H9 (cell line): ENCODE measurements around the gene KRT6B. TPM values are rescaled to one million over a fixed set of nuclear protein-coding genes. Genes with fewer than 3 reads are reported as not detected.

Experiments used
- DNase-seq: peaks from one replicate; pipeline ENCODE4 v3.0.0-alpha.2; 2017
- H2AFZ ChIP-seq: one replicate; pipeline ENCODE4 v1.6.1; 2013; ENCODE audit warnings: mild to moderate bottlenecking, low read length, control low read depth, moderate library complexity
- H2AK5ac ChIP-seq: 2 replicates; pipeline ENCODE4 v1.6.1; 2013; ENCODE audit warnings: low read length, control low read depth, mixed read lengths; ENCODE audit not compliant: insufficient read length
- H2BK120ac ChIP-seq: one replicate; pipeline ENCODE4 v1.6.1; 2013; ENCODE audit warnings: low read depth, mild to moderate bottlenecking, low read length, control low read depth, inconsistent platforms; ENCODE audit not compliant: poor library complexity, severe bottlenecking
- H2BK12ac ChIP-seq: 2 replicates; pipeline ENCODE4 v1.6.1; 2013; ENCODE audit warnings: low read length, control low read depth, mixed read lengths, low read depth; ENCODE audit not compliant: insufficient read length
- H2BK15ac ChIP-seq: 2 replicates; pipeline ENCODE4 v1.6.1; 2013; ENCODE audit warnings: low read depth, low read length, control low read depth
- H2BK20ac ChIP-seq: one replicate; pipeline ENCODE4 v1.6.1; 2013; ENCODE audit warnings: low read depth, mild to moderate bottlenecking, low read length, control low read depth, inconsistent platforms; ENCODE audit not compliant: poor library complexity, severe bottlenecking
- H2BK5ac ChIP-seq: 2 replicates; pipeline ENCODE4 v1.6.1; 2013; ENCODE audit warnings: low read length, control low read depth, mixed read lengths; ENCODE audit not compliant: insufficient read length
- H3K14ac ChIP-seq: 2 replicates; pipeline ENCODE4 v1.6.1; 2013; ENCODE audit warnings: low read length, control low read depth; ENCODE audit not compliant: insufficient read depth
- H3K18ac ChIP-seq: 2 replicates; pipeline ENCODE4 v1.6.1; 2013; ENCODE audit warnings: low read depth, mild to moderate bottlenecking, mixed read lengths, low read length, control low read depth; ENCODE audit not compliant: insufficient read length
- H3K23ac ChIP-seq: 2 replicates; pipeline ENCODE4 v1.6.1; 2013; ENCODE audit warnings: low read length, control low read depth, mixed read lengths, low read depth; ENCODE audit not compliant: insufficient read length
- H3K23me2 ChIP-seq: 2 replicates; pipeline ENCODE4 v1.6.1; 2013; ENCODE audit warnings: low read depth, mild to moderate bottlenecking, mixed read lengths, low read length, control low read depth; ENCODE audit not compliant: insufficient read length, poor library complexity, severe bottlenecking
- H3K27ac ChIP-seq: 2 replicates; pipeline ENCODE4 v1.5.1; 2013; ENCODE audit warnings: low read length, control low read depth, mixed read lengths, low read depth; ENCODE audit not compliant: insufficient read length
- H3K27me3 ChIP-seq: 2 replicates; pipeline ENCODE4 v1.6.1; 2013; ENCODE audit warnings: low read length, control low read depth, inconsistent platforms; ENCODE audit not compliant: insufficient read depth
- H3K4ac ChIP-seq: 2 replicates; pipeline ENCODE4 v1.6.1; 2013; ENCODE audit warnings: low read depth, mild to moderate bottlenecking, control low read depth, inconsistent platforms, low read length, moderate library complexity
- H3K4me1 ChIP-seq: 2 replicates; pipeline ENCODE4 v1.6.1; 2013; ENCODE audit warnings: low read length, control low read depth, inconsistent platforms; ENCODE audit not compliant: insufficient read depth
- H3K4me2 ChIP-seq: 2 replicates; pipeline ENCODE4 v1.6.1; 2013; ENCODE audit warnings: low read length, control low read depth, mixed read lengths; ENCODE audit not compliant: insufficient read length, insufficient read depth
- H3K56ac ChIP-seq: 2 replicates; pipeline ENCODE4 v1.6.1; 2013; ENCODE audit warnings: low read depth, mild to moderate bottlenecking, mixed read lengths, low read length, control low read depth; ENCODE audit not compliant: insufficient read length
- H3K79me1 ChIP-seq: 2 replicates; pipeline ENCODE4 v1.6.1; 2013; ENCODE audit warnings: low read depth, mild to moderate bottlenecking, moderate library complexity, low read length, control low read depth, inconsistent platforms; ENCODE audit not compliant: insufficient read depth, poor library complexity, severe bottlenecking
- H3K79me2 ChIP-seq: 2 replicates; pipeline ENCODE4 v1.6.1; 2013; ENCODE audit warnings: low read length, control low read depth, inconsistent platforms; ENCODE audit not compliant: insufficient read depth
- H3K9ac ChIP-seq: 2 replicates; pipeline ENCODE4 v1.6.1; 2013; ENCODE audit warnings: low read length, control low read depth, mixed read lengths; ENCODE audit not compliant: insufficient read length; ENCODE audit errors: extremely low read depth
- H3K9me3 ChIP-seq: one replicate; pipeline ENCODE4 v1.6.1; 2013; ENCODE audit warnings: low read depth, low read length, inconsistent platforms; ENCODE audit not compliant: control insufficient read depth
- H3T11ph ChIP-seq: one replicate; pipeline ENCODE4 v1.6.1; 2013; ENCODE audit warnings: mild to moderate bottlenecking, low read length, control low read depth, inconsistent platforms
- H4K20me1 ChIP-seq: one replicate; pipeline ENCODE4 v1.6.1; 2013; ENCODE audit not compliant: control insufficient read depth, insufficient read length, insufficient read depth
- H4K5ac ChIP-seq: 2 replicates; pipeline ENCODE4 v1.6.1; 2013; ENCODE audit warnings: low read depth, mild to moderate bottlenecking, mixed read lengths, low read length, control low read depth; ENCODE audit not compliant: insufficient read length
- H4K8ac ChIP-seq: replicated peaks from 2 replicates; pipeline ENCODE4 v1.6.1; 2013; ENCODE audit warnings: low read length, control low read depth, mixed read lengths, low read depth; ENCODE audit not compliant: insufficient read length
- H4K91ac ChIP-seq: 2 replicates; pipeline ENCODE4 v1.6.1; 2013; ENCODE audit warnings: low read depth, mild to moderate bottlenecking, moderate library complexity, mixed read lengths, low read length, control low read depth; ENCODE audit not compliant: insufficient read length
- H3K27ac Mint-ChIP-seq, 3 experiments: 2 replicates in 2 of 3; 3 replicates in 1 of 3; pipeline ENCODE4 v1.8.0; 2020 to 2021; ENCODE audit warnings: mixed read lengths in 3 of 3, mild to moderate bottlenecking in 1 of 3, moderate library complexity in 1 of 3
- H3K27me3 Mint-ChIP-seq: 2 replicates; pipeline ENCODE4 v1.8.0; 2021; ENCODE audit warnings: low read depth, mild to moderate bottlenecking, moderate library complexity, mixed read lengths
- H3K36me3 Mint-ChIP-seq, 3 experiments: 2 replicates in 2 of 3; 3 replicates in 1 of 3; pipeline ENCODE4 v1.8.0; 2020 to 2021; ENCODE audit warnings: low read depth in 3 of 3, mixed read lengths in 3 of 3; ENCODE audit not compliant: insufficient read depth in 1 of 3
- H3K4me1 Mint-ChIP-seq, 2 experiments: 2 replicates each; pipeline ENCODE4 v1.8.0; 2020; ENCODE audit warnings: mixed read lengths in 2 of 2
- H3K4me3 Mint-ChIP-seq, 2 experiments: 2 replicates in 1 of 2; 3 replicates in 1 of 2; pipeline ENCODE4 v1.8.0; 2020 to 2021; ENCODE audit warnings: mild to moderate bottlenecking in 2 of 2, mixed read lengths in 2 of 2, moderate library complexity in 1 of 2
- H3K9me3 Mint-ChIP-seq, 2 experiments: 2 replicates in 1 of 2; 3 replicates in 1 of 2; pipeline ENCODE4 v1.8.0; 2020; ENCODE audit warnings: mild to moderate bottlenecking in 2 of 2, mixed read lengths in 2 of 2, moderate library complexity in 1 of 2
- CTCF ChIP-seq: fragments of 200-600 bp; sonication (generic); conservative IDR thresholded peaks from 3 replicates; pipeline ENCODE4 v1.8.0; 2021; ENCODE audit warnings: antibody characterized with exemption, mild to moderate bottlenecking
- WGBS: extraction: QIAGEN DNeasy Blood & Tissue Kit; methylation state at CpG from one replicate; pipeline ENCODE4 v1.1.7; 2013; ENCODE audit warnings: missing lambda C conversion rate, low lambda C conversion rate, mixed read lengths; ENCODE audit not compliant: insufficient read length; ENCODE audit errors: extremely low coverage; 5-methylcytosine and 5-hydroxymethylcytosine counted together
- total RNA-seq: library from RNA; stranded (reverse); gene quantifications from 2 replicates; pipeline ENCODE4 v1.2.1, GENCODE V29; 2021

KRT6B gene
- total RNA-seq, 1 experiment from 2014 or later = not detected

DNA sequence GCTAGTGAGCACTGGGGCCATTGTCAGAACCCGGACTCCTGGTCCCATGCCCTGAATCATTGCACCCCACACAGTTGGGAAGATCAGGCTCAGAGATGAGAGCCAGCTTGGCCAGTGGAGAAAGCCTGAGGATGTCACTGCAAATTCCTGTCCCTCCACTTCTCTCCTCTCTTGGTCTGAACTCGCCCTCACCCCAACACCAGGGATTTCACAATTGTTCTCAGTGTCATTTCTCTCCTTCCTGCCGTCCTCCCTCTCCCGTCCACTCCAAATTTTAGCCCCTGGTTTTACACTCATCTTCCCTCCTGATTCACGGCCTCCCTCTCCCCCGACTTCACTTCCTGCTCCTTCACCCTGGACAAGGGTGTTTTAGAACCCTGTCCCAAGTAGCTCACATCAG is 28.9 kb downstream of the KRT6B start:
- Histone ChIP-seq H4K20me1 (no peaks in the 10 kb centered on the region), H3K4me2 (no peak overlapping the region), H3K27me3 (no peaks in the 10 kb centered on the region), H4K8ac (no peak overlapping the region), H2AK5ac (no peak overlapping the region), H2BK120ac (no peak overlapping the region), H2BK5ac (no peak overlapping the region), H3K4me1 (no peaks in the 10 kb centered on the region), H4K5ac (no peak overlapping the region), H2BK15ac (no peak overlapping the region), H3K18ac (no peak overlapping the region), H3K23ac (no peak overlapping the region), H4K91ac (no peak overlapping the region), H3K4ac (no peak overlapping the region), H3K79me2 (peaks cover 2% of the 10 kb centered on the region; the same call in 1 of the 2 replicates), H3T11ph (no peak overlapping the region), H3K27ac (no peak overlapping the region), H3K56ac (no peak overlapping the region), H2AFZ (no peak overlapping the region), H3K79me1 (no peaks in the 10 kb centered on the region), H2BK12ac (no peak overlapping the region), H2BK20ac (no peak overlapping the region), H3K9ac (no peak overlapping the region), H3K9me3 (no peaks in the 10 kb centered on the region), H3K23me2 (no peaks in the 10 kb centered on the region), H3K14ac (no peak overlapping the region)
- no CpG with 5 or more reads among the region's 6 CpGs for WGBS
- Mint-ChIP-seq H3K27ac (no peak overlapping the region), H3K27me3 (peaks cover 10% of the 10 kb centered on the region), H3K36me3 (no peaks in the 10 kb centered on the region), H3K4me3 (no peak overlapping the region), H3K4me1 (peaks cover 9 to 13% of the 10 kb centered on the region in 2 experiments; a peak in 3 of 4 replicates), H3K9me3 (no peaks in the 10 kb centered on the region)
- no peak for TF ChIP-seq CTCF
- no peak for DNase-seq
